ENCODE measurements around the gene PKIB.
"Not testable (repeated sequence)": the region's sequence is repeated elsewhere in the genome, so short reads cannot be mapped to it uniquely, and the experiment has no call there.

The PKIB gene

GRCh38 chr6:122642604-122643003 lies 32.4 kb downstream of the PKIB start:
- H3K27ac ChIP-seq (ENCODE audit: low read depth in 2 of 2, low read length in 2 of 2); H3K9me3 ChIP-seq (ENCODE audit: control insufficient read depth in 2 of 2, low read length in 2 of 2); H3K36me3 ChIP-seq (ENCODE audit: control insufficient read depth in 2 of 2, insufficient read depth in 2 of 2, low read length in 2 of 2): not testable (repeated sequence)

GRCh38 chr6:122645256-122645655 lies 35.1 kb downstream of the PKIB start:
- no peak overlapping the region for H3K9ac ChIP-seq (ENCODE audit: low read depth in 1 of 2, low read length in 2 of 2)
- no peak overlapping the region for H3K4me3 ChIP-seq (ENCODE audit: low read length in 2 of 2)
- H3K4me1 ChIP-seq (ENCODE audit: control insufficient read depth in 2 of 2, insufficient read depth in 2 of 2, low read length in 2 of 2) = no peaks in the 10 kb centered on the region
- no peak overlapping the region for H3K27ac ChIP-seq (ENCODE audit: low read depth in 2 of 2, low read length in 2 of 2)
- no peaks in the 10 kb centered on the region for H3K9me3 ChIP-seq (ENCODE audit: control insufficient read depth in 2 of 2, low read length in 2 of 2)
- no peaks in the 10 kb centered on the region for H3K27me3 ChIP-seq (ENCODE audit: control insufficient read depth in 2 of 2, insufficient read depth in 2 of 2, low read length in 2 of 2)
- H3K36me3 ChIP-seq (ENCODE audit: control insufficient read depth in 2 of 2, insufficient read depth in 2 of 2, low read length in 2 of 2) = no peaks in the 10 kb centered on the region

More at GRCh38 chr6:122642604-122643003, 32.4 kb downstream of the PKIB start:
- H3K27me3 ChIP-seq (ENCODE audit: control insufficient read depth in 2 of 2, insufficient read depth in 2 of 2, low read length in 2 of 2); H3K9ac ChIP-seq (ENCODE audit: low read depth in 1 of 2, low read length in 2 of 2); H3K4me1 ChIP-seq (ENCODE audit: control insufficient read depth in 2 of 2, insufficient read depth in 2 of 2, low read length in 2 of 2); H3K4me3 ChIP-seq (ENCODE audit: low read length in 2 of 2): not testable (repeated sequence)

- Histone ChIP-seq H3K9ac (ENCODE audit: low read depth in 1 of 2, low read length in 2 of 2) (no peak overlapping the region), H3K4me1 (ENCODE audit: control insufficient read depth in 2 of 2, insufficient read depth in 2 of 2, low read length in 2 of 2) (peaks cover 0 to 2% of the 10 kb centered on the region in 2 donors), H3K27me3 (ENCODE audit: control insufficient read depth in 2 of 2, insufficient read depth in 2 of 2, low read length in 2 of 2) (no peaks in the 10 kb centered on the region), H3K4me3 (ENCODE audit: low read length in 2 of 2) (no peak overlapping the region), H3K9me3 (ENCODE audit: control insufficient read depth in 2 of 2, low read length in 2 of 2) (no peaks in the 10 kb centered on the region), H3K36me3 (ENCODE audit: control insufficient read depth in 2 of 2, insufficient read depth in 2 of 2, low read length in 2 of 2) (no peaks in the 10 kb centered on the region), H3K27ac (ENCODE audit: low read depth in 2 of 2, low read length in 2 of 2) (no peak overlapping the region)
These were observed 37.6 kb downstream of the PKIB start for GRCh38 chr6:122647765-122648164.

GRCh38 chr6:122648726-122649125 lies 38.5 kb downstream of the PKIB start:
- H3K27ac ChIP-seq (ENCODE audit: low read depth in 2 of 2, low read length in 2 of 2) = no peak overlapping the region
- no peak overlapping the region for H3K4me3 ChIP-seq (ENCODE audit: low read length in 2 of 2)
- H3K4me1 ChIP-seq (ENCODE audit: control insufficient read depth in 2 of 2, insufficient read depth in 2 of 2, low read length in 2 of 2) = peaks cover 0 to 3% of the 10 kb centered on the region in 2 donors
- H3K9me3 ChIP-seq (ENCODE audit: control insufficient read depth in 2 of 2, low read length in 2 of 2) = no peaks in the 10 kb centered on the region
- no peaks in the 10 kb centered on the region for H3K27me3 ChIP-seq (ENCODE audit: control insufficient read depth in 2 of 2, insufficient read depth in 2 of 2, low read length in 2 of 2)
- no peaks in the 10 kb centered on the region for H3K36me3 ChIP-seq (ENCODE audit: control insufficient read depth in 2 of 2, insufficient read depth in 2 of 2, low read length in 2 of 2)
- H3K9ac ChIP-seq (ENCODE audit: low read depth in 1 of 2, low read length in 2 of 2) = no peak overlapping the region

- no peak overlapping the region for H3K27ac ChIP-seq (ENCODE audit: low read depth in 2 of 2, low read length in 2 of 2)
- no peaks in the 10 kb centered on the region for H3K9me3 ChIP-seq (ENCODE audit: control insufficient read depth in 2 of 2, low read length in 2 of 2)
- H3K27me3 ChIP-seq (ENCODE audit: control insufficient read depth in 2 of 2, insufficient read depth in 2 of 2, low read length in 2 of 2) = no peaks in the 10 kb centered on the region
- H3K36me3 ChIP-seq (ENCODE audit: control insufficient read depth in 2 of 2, insufficient read depth in 2 of 2, low read length in 2 of 2) = no peaks in the 10 kb centered on the region
- H3K9ac ChIP-seq (ENCODE audit: low read depth in 1 of 2, low read length in 2 of 2) = no peak overlapping the region
- no peak overlapping the region for H3K4me3 ChIP-seq (ENCODE audit: low read length in 2 of 2)
- H3K4me1 ChIP-seq (ENCODE audit: control insufficient read depth in 2 of 2, insufficient read depth in 2 of 2, low read length in 2 of 2) = peaks cover 0 to 3% of the 10 kb centered on the region in 2 donors
These were observed 39.5 kb downstream of the PKIB start for GRCh38 chr6:122649701-122650100.

GRCh38 chr6:122650403-122650802 lies 40.2 kb downstream of the PKIB start:
- H3K27me3 ChIP-seq (ENCODE audit: control insufficient read depth in 2 of 2, insufficient read depth in 2 of 2, low read length in 2 of 2) = no peaks in the 10 kb centered on the region
- H3K9ac ChIP-seq (ENCODE audit: low read depth in 1 of 2, low read length in 2 of 2) = no peak overlapping the region
- H3K9me3 ChIP-seq (ENCODE audit: control insufficient read depth in 2 of 2, low read length in 2 of 2) = no peaks in the 10 kb centered on the region
- no peak overlapping the region for H3K27ac ChIP-seq (ENCODE audit: low read depth in 2 of 2, low read length in 2 of 2)
- peaks cover 0 to 3% of the 10 kb centered on the region in 2 donors for H3K4me1 ChIP-seq (ENCODE audit: control insufficient read depth in 2 of 2, insufficient read depth in 2 of 2, low read length in 2 of 2)
- H3K36me3 ChIP-seq (ENCODE audit: control insufficient read depth in 2 of 2, insufficient read depth in 2 of 2, low read length in 2 of 2) = no peaks in the 10 kb centered on the region
- H3K4me3 ChIP-seq (ENCODE audit: low read length in 2 of 2) = no peak overlapping the region

- Histone ChIP-seq H3K9ac (ENCODE audit: low read depth in 1 of 2, low read length in 2 of 2) (no peak overlapping the region), H3K4me1 (ENCODE audit: control insufficient read depth in 2 of 2, insufficient read depth in 2 of 2, low read length in 2 of 2) (peaks cover 0 to 3% of the 10 kb centered on the region in 2 donors), H3K27me3 (ENCODE audit: control insufficient read depth in 2 of 2, insufficient read depth in 2 of 2, low read length in 2 of 2) (no peaks in the 10 kb centered on the region), H3K9me3 (ENCODE audit: control insufficient read depth in 2 of 2, low read length in 2 of 2) (no peaks in the 10 kb centered on the region), H3K36me3 (ENCODE audit: control insufficient read depth in 2 of 2, insufficient read depth in 2 of 2, low read length in 2 of 2) (no peaks in the 10 kb centered on the region), H3K27ac (ENCODE audit: low read depth in 2 of 2, low read length in 2 of 2) (no peak overlapping the region), H3K4me3 (ENCODE audit: low read length in 2 of 2) (no peak overlapping the region)
These were observed 40.8 kb downstream of the PKIB start for GRCh38 chr6:122651031-122651430.

- Histone ChIP-seq H3K27me3 (ENCODE audit: control insufficient read depth in 2 of 2, insufficient read depth in 2 of 2, low read length in 2 of 2) (no peaks in the 10 kb centered on the region), H3K4me1 (ENCODE audit: control insufficient read depth in 2 of 2, insufficient read depth in 2 of 2, low read length in 2 of 2) (peaks cover 0 to 3% of the 10 kb centered on the region in 2 donors), H3K36me3 (ENCODE audit: control insufficient read depth in 2 of 2, insufficient read depth in 2 of 2, low read length in 2 of 2) (no peaks in the 10 kb centered on the region), H3K9ac (ENCODE audit: low read depth in 1 of 2, low read length in 2 of 2) (no peak overlapping the region), H3K4me3 (ENCODE audit: low read length in 2 of 2) (no peak overlapping the region), H3K9me3 (ENCODE audit: control insufficient read depth in 2 of 2, low read length in 2 of 2) (no peaks in the 10 kb centered on the region), H3K27ac (ENCODE audit: low read depth in 2 of 2, low read length in 2 of 2) (peak overlapping the region in 1 of 2 donors; percentile 42)
These were observed 41.4 kb downstream of the PKIB start for GRCh38 chr6:122651604-122652003.

GRCh38 chr6:122652431-122652830 lies 42.2 kb downstream of the PKIB start:
- Histone ChIP-seq H3K4me3 (ENCODE audit: low read length in 2 of 2) (no peak overlapping the region), H3K9me3 (ENCODE audit: control insufficient read depth in 2 of 2, low read length in 2 of 2) (no peaks in the 10 kb centered on the region), H3K36me3 (ENCODE audit: control insufficient read depth in 2 of 2, insufficient read depth in 2 of 2, low read length in 2 of 2) (no peaks in the 10 kb centered on the region), H3K27me3 (ENCODE audit: control insufficient read depth in 2 of 2, insufficient read depth in 2 of 2, low read length in 2 of 2) (no peaks in the 10 kb centered on the region), H3K4me1 (ENCODE audit: control insufficient read depth in 2 of 2, insufficient read depth in 2 of 2, low read length in 2 of 2) (peaks cover 1 to 5% of the 10 kb centered on the region in 2 donors), H3K27ac (ENCODE audit: low read depth in 2 of 2, low read length in 2 of 2) (peak overlapping the region; percentile 67 to 72), H3K9ac (ENCODE audit: low read depth in 1 of 2, low read length in 2 of 2) (no peak overlapping the region)

GRCh38 chr6:122653094-122653493 lies 42.9 kb downstream of the PKIB start:
- no peak overlapping the region for H3K9ac ChIP-seq (ENCODE audit: low read depth in 1 of 2, low read length in 2 of 2)
- H3K4me3 ChIP-seq (ENCODE audit: low read length in 2 of 2) = peak overlapping the region in 1 of 2 donors; percentile 20
- H3K36me3 ChIP-seq (ENCODE audit: control insufficient read depth in 2 of 2, insufficient read depth in 2 of 2, low read length in 2 of 2) = no peaks in the 10 kb centered on the region
- H3K9me3 ChIP-seq (ENCODE audit: control insufficient read depth in 2 of 2, low read length in 2 of 2) = no peaks in the 10 kb centered on the region
- H3K27me3 ChIP-seq (ENCODE audit: control insufficient read depth in 2 of 2, insufficient read depth in 2 of 2, low read length in 2 of 2) = no peaks in the 10 kb centered on the region
- H3K27ac ChIP-seq (ENCODE audit: low read depth in 2 of 2, low read length in 2 of 2) = peak overlapping the region; percentile 67 to 72
- H3K4me1 ChIP-seq (ENCODE audit: control insufficient read depth in 2 of 2, insufficient read depth in 2 of 2, low read length in 2 of 2) = peaks cover 2 to 8% of the 10 kb centered on the region in 2 donors

- Histone ChIP-seq H3K27ac (ENCODE audit: low read depth in 2 of 2, low read length in 2 of 2) (peak overlapping the region in 1 of 2 donors; percentile 56), H3K4me3 (ENCODE audit: low read length in 2 of 2) (no peak overlapping the region), H3K9ac (ENCODE audit: low read depth in 1 of 2, low read length in 2 of 2) (no peak overlapping the region), H3K4me1 (ENCODE audit: control insufficient read depth in 2 of 2, insufficient read depth in 2 of 2, low read length in 2 of 2) (peaks cover 2 to 8% of the 10 kb centered on the region in 2 donors), H3K27me3 (ENCODE audit: control insufficient read depth in 2 of 2, insufficient read depth in 2 of 2, low read length in 2 of 2) (no peaks in the 10 kb centered on the region), H3K36me3 (ENCODE audit: control insufficient read depth in 2 of 2, insufficient read depth in 2 of 2, low read length in 2 of 2) (no peaks in the 10 kb centered on the region), H3K9me3 (ENCODE audit: control insufficient read depth in 2 of 2, low read length in 2 of 2) (no peaks in the 10 kb centered on the region)
These were observed 43.8 kb downstream of the PKIB start for GRCh38 chr6:122654012-122654411.
